Mucosa of stomach (tissue), 1 donor: ENCODE measurements around the gene IMPDH2.

ENCODE experiments used
- H3K27me3 ChIP-seq: one replicate; pipeline ENCODE4 v1.7.0; 2013; ENCODE audit warnings: mild to moderate bottlenecking, low read length; ENCODE audit not compliant: control insufficient read depth, insufficient read depth
- H3K36me3 ChIP-seq: one replicate; pipeline ENCODE4 v1.7.0; 2013; ENCODE audit warnings: low read length; ENCODE audit not compliant: control insufficient read depth, insufficient read depth
- H3K4me1 ChIP-seq: one replicate; pipeline ENCODE4 v1.7.0; 2013; ENCODE audit warnings: mild to moderate bottlenecking, low read length; ENCODE audit not compliant: control insufficient read depth, insufficient read depth
- H3K4me3 ChIP-seq: one replicate; pipeline ENCODE4 v1.7.0; 2013; ENCODE audit warnings: low read length
- H3K9ac ChIP-seq: one replicate; pipeline ENCODE4 v1.7.0; 2013; ENCODE audit warnings: mild to moderate bottlenecking, low read length, moderate library complexity
- H3K9me3 ChIP-seq: one replicate; pipeline ENCODE4 v1.7.0; 2013; ENCODE audit warnings: mild to moderate bottlenecking, low read length, moderate library complexity; ENCODE audit not compliant: control insufficient read depth
- donor health status: Pancreatic carcinoma.

The IMPDH2 gene

GRCh38 chr3:48982016-48982415 is 47.2 kb downstream of the IMPDH2 start:
- peaks cover 13% of the 10 kb centered on the region for H3K36me3 ChIP-seq
- no peaks in the 10 kb centered on the region for H3K27me3 ChIP-seq
- no peaks in the 10 kb centered on the region for H3K4me1 ChIP-seq
- H3K9ac ChIP-seq = no peak overlapping the region
- H3K9me3 ChIP-seq = no peaks in the 10 kb centered on the region
- no peak overlapping the region for H3K4me3 ChIP-seq

GRCh38 chr3:48980295-48980694 is 48.9 kb downstream of the IMPDH2 start:
- Histone ChIP-seq H3K27me3 (no peaks in the 10 kb centered on the region), H3K36me3 (peaks cover 13% of the 10 kb centered on the region), H3K4me3 (no peak overlapping the region), H3K9ac (no peak overlapping the region), H3K4me1 (no peaks in the 10 kb centered on the region), H3K9me3 (no peaks in the 10 kb centered on the region)

GRCh38 chr3:48979451-48979850 is 49.7 kb downstream of the IMPDH2 start:
- Histone ChIP-seq H3K9ac (no peak overlapping the region), H3K27me3 (no peaks in the 10 kb centered on the region), H3K9me3 (no peaks in the 10 kb centered on the region), H3K4me1 (no peaks in the 10 kb centered on the region), H3K4me3 (no peak overlapping the region), H3K36me3 (peaks cover 18% of the 10 kb centered on the region)
